GM12878 (cell line): Measurements from ENCODE around the gene TPRN. TPM values are rescaled to one million over a fixed set of nuclear protein-coding genes. Genes with fewer than 3 reads are reported as not detected.

Experiments used
- BACH1 ChIP-seq: fragments of 450-650 bp; IDR thresholded peaks from 2 replicates; pipeline ENCODE4 v1.6.1; 2017; ENCODE audit warnings: mild to moderate bottlenecking, borderline replicate concordance
- BHLHE40 ChIP-seq, 2 experiments: fragments of 450-650 bp in 1 of 2; IDR thresholded peaks; 2 replicates each; pipeline ENCODE4 v1.6.1; 2011 to 2017; ENCODE audit warnings: low read depth in 2 of 2, borderline replicate concordance in 1 of 2, improper control_type of control experiment in 1 of 2, low read length in 1 of 2, mild to moderate bottlenecking in 1 of 2
- E2F8 ChIP-seq: fragments of 450-650 bp; IDR thresholded peaks from 2 replicates; pipeline ENCODE4 v1.6.1; 2018; ENCODE audit warnings: mild to moderate bottlenecking, low read depth, moderate library complexity; ENCODE audit not compliant: partially characterized antibody
- ESRRA ChIP-seq: IDR thresholded peaks from 2 replicates; pipeline ENCODE4 v1.6.1; 2012; ENCODE audit warnings: mild to moderate bottlenecking, low read length, improper control_type of control experiment
- HCFC1 ChIP-seq: fragments of 150-350 bp; IDR thresholded peaks from 2 replicates; pipeline ENCODE4 v1.6.1; 2014; ENCODE audit warnings: low read length
- HSF1 ChIP-seq: fragments of 150-350 bp; IDR thresholded peaks from 2 replicates; pipeline ENCODE4 v1.6.1; 2014; ENCODE audit warnings: mild to moderate bottlenecking, low read depth, low read length
- KLF5 ChIP-seq: fragments of 450-650 bp; IDR thresholded peaks from 2 replicates; pipeline ENCODE4 v1.6.1; 2014; ENCODE audit warnings: mild to moderate bottlenecking; ENCODE audit not compliant: partially characterized antibody
- MTA2 ChIP-seq: fragments of 450-650 bp; IDR thresholded peaks from 2 replicates; pipeline ENCODE4 v1.6.1; 2016; ENCODE audit warnings: low read depth, mild to moderate bottlenecking, moderate library complexity
- MTA3 ChIP-seq: IDR thresholded peaks from 2 replicates; pipeline ENCODE4 v1.6.1; 2012; ENCODE audit warnings: low read length, inconsistent platforms, borderline replicate concordance
- NFYB ChIP-seq: IDR thresholded peaks from 2 replicates; pipeline ENCODE4 v1.6.1; 2011; ENCODE audit warnings: low read depth, mild to moderate bottlenecking, low read length, improper control_type of control experiment, moderate library complexity; ENCODE audit not compliant: insufficient read depth
- PBX3 ChIP-seq: IDR thresholded peaks from 2 replicates; pipeline ENCODE4 v1.6.1; 2011; ENCODE audit warnings: mild to moderate bottlenecking, low read depth, low read length, moderate library complexity; ENCODE audit not compliant: insufficient replicate concordance
- RELB ChIP-seq: fragments of 450-650 bp; IDR thresholded peaks from 2 replicates; pipeline ENCODE4 v1.6.1; 2017; ENCODE audit warnings: low read depth, mild to moderate bottlenecking, moderate library complexity
- SMARCA5 ChIP-seq: fragments of 450-650 bp; IDR thresholded peaks from 2 replicates; pipeline ENCODE4 v1.6.1; 2017; ENCODE audit warnings: mild to moderate bottlenecking
- SP1 ChIP-seq: IDR thresholded peaks from one replicate; pipeline ENCODE4 v1.6.1; 2011; ENCODE audit warnings: low read depth, low read length
- SREBF2 ChIP-seq: IDR thresholded peaks from 2 replicates; pipeline ENCODE4 v1.6.1; 2012; ENCODE audit warnings: mild to moderate bottlenecking, low read length
- ZBTB11 ChIP-seq: fragments of 450-650 bp; formaldehyde crosslinking; IDR thresholded peaks from 2 replicates; pipeline ENCODE4 v1.5.0; 2022; ENCODE audit warnings: mild to moderate bottlenecking, missing genetic modification characterization
- polyA plus RNA-seq, 11 experiments: library from polyadenylated mRNA; depleted of rRNA in 4 of 11; unstranded in 6 of 11; stranded (reverse) in 5 of 11; fragments of >200 nt; fragmentation: Nextera tagmentation in 4 of 11; fragmentation: Illumina TruSeq in 1 of 11; extraction: Ambion mirVana in 4 of 11; extraction: Trizol in 1 of 11; gene quantifications; 1 replicate in 1 of 11; 2 replicates in 10 of 11; pipeline versions ENCODE4 v1.2.1 to v1.2.3, GENCODE V29; 2011 to 2016; ENCODE audit warnings: inconsistent platforms in 2 of 11, missing spikeins in 2 of 11, low read depth in 1 of 11
- total RNA-seq, 4 experiments: library from RNA; depleted of rRNA in 3 of 4; stranded (reverse); fragments of >200 nt in 3 of 4; fragmentation: Illumina TruSeq in 1 of 4; extraction: Trizol in 1 of 4; gene quantifications; 2 replicates each; pipeline versions ENCODE4 v1.2.1 to v1.2.3, GENCODE V29; 2013 to 2021

The TPRN gene
- total and polyA plus RNA-seq, 10 of the 15 experiments (the other 5 are each of a cell fraction or from before 2014, with no cell fraction given): 0.18 to 19.5 (median 3.1) TPM

GRCh38 chr9:137223078-137223970 is 22.8 kb upstream of the TPRN start (continued):
- TF ChIP-seq RELB: peak; percentile 68
- no peak for TF ChIP-seq MTA2
- TF ChIP-seq BACH1: peak; percentile 72
- TF ChIP-seq E2F8: peak; percentile 62
- TF ChIP-seq SP1: peak; percentile 90
- peak; percentile 61; the same call in 1 of the 2 replicates for TF ChIP-seq HCFC1
- peak; percentile 83; the same call in 1 of the 2 replicates for TF ChIP-seq NFYB
- peak; percentile 28 for TF ChIP-seq KLF5
- TF ChIP-seq SREBF2: peak; percentile 49; the same call in 1 of the 2 replicates
- TF ChIP-seq ESRRA: 0 out of 2 replicates have a peak, but pooled peaks have one; percentile 62
- TF ChIP-seq PBX3: peak; percentile 83
- no peak for TF ChIP-seq HSF1
- TF ChIP-seq BHLHE40 (IDR thresholded peaks at IDR 0.05; ENCODE audit: borderline replicate concordance in 1 of 2, low read depth in 2 of 2, low read length in 1 of 2): peak in 1 of 2 experiments; percentile 20; a peak in 1 of 4 replicates
- TF ChIP-seq ZBTB11: peak; percentile 78
- 0 out of 2 replicates have a peak, but pooled peaks have one; percentile 33 for TF ChIP-seq SMARCA5
- no peak for TF ChIP-seq MTA3
